ENCODE results near the gene CGRRF1. TPM values are rescaled to one million over a fixed set of nuclear protein-coding genes. Genes with fewer than 3 reads are reported as not detected.

The CGRRF1 gene
- total RNA-seq, 1 donor from 2014 or later = 16.7 TPM

GRCh38 chr14:54584097-54584496 is 74.4 kb downstream of the CGRRF1 start:
- no peak for TF ChIP-seq CTCF (conservative IDR thresholded peaks at IDR 0.05)
- Mint-ChIP-seq H3K9me3 (peaks cover 10% of the 10 kb centered on the region), H3K4me3 (no peak overlapping the region), H3K27me3 (no peaks in the 10 kb centered on the region), H3K36me3 (peaks cover 12% of the 10 kb centered on the region), H3K27ac (no peak overlapping the region), H3K4me1 (ENCODE audit: unreplicated experiment) (peaks cover 5% of the 10 kb centered on the region)
- DNase-seq (ENCODE audit: extremely low spot score, unreplicated experiment) = no peak

- no peak for TF ChIP-seq CTCF (conservative IDR thresholded peaks at IDR 0.05)
- no peaks in the 10 kb centered on the region for H3K27me3 Mint-ChIP-seq
- H3K27ac Mint-ChIP-seq = no peak overlapping the region
- H3K4me3 Mint-ChIP-seq = no peak overlapping the region
- no peak for DNase-seq (ENCODE audit: extremely low spot score, unreplicated experiment)
- H3K36me3 Mint-ChIP-seq = peaks cover 12% of the 10 kb centered on the region
- H3K4me1 Mint-ChIP-seq (ENCODE audit: unreplicated experiment) = no peaks in the 10 kb centered on the region
- peaks cover 10% of the 10 kb centered on the region for H3K9me3 Mint-ChIP-seq
Observed at GRCh38 chr14:54585214-54585613, 75.5 kb downstream of the CGRRF1 start.

Other genes with a start within 250 kb of the CGRRF1 start
- 10.2 and 31.0 TPM in 2 replicates for gene CDKN3, start 112.9 kb upstream of the CGRRF1 start, total RNA-seq (ENCODE audit: low replicate concordance)
- gene CNIH1, start 68.5 kb upstream of the CGRRF1 start, total RNA-seq (ENCODE audit: low replicate concordance) = 111 and 121 TPM in 2 replicates
- 43.4 and 48.8 TPM in 2 replicates for gene GMFB, start 20.9 kb upstream of the CGRRF1 start, total RNA-seq (ENCODE audit: low replicate concordance)
- gene SAMD4A, start 57.2 kb downstream of the CGRRF1 start, total RNA-seq (ENCODE audit: low replicate concordance) = 14.4 and 23.0 TPM in 2 replicates